HG03457 (cell line): ENCODE data around the gene KLHL35.

Source experiments
- ATAC-seq: cut with Tn5 transposase; IDR thresholded peaks from one replicate; pipeline ENCODE4 v1.9.1; 2021; ENCODE audit warnings: moderate number of reproducible peaks; ENCODE audit not compliant: unreplicated experiment

Gene KLHL35, protein sequence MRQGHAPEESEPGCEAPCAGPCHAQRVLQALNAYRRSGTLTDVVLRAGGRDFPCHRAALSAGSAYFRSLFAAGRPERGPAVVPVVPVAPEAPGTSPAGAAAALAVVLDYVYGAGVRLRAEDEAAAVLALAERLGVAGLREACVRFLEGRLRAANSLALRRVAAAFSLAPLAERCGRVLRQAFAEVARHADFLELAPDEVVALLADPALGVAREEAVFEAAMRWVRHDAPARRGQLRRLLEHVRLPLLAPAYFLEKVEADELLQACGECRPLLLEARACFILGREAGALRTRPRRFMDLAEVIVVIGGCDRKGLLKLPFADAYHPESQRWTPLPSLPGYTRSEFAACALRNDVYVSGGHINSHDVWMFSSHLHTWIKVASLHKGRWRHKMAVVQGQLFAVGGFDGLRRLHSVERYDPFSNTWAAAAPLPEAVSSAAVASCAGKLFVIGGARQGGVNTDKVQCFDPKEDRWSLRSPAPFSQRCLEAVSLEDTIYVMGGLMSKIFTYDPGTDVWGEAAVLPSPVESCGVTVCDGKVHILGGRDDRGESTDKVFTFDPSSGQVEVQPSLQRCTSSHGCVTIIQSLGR

GRCh38 chr11:75432911-75433321 is at the start of gene KLHL35:
TSS of gene KLHL35 (minus strand) at chr11:75433203. CDS start at chr11:75430629, 2,574 bp downstream.
- no peak for ATAC-seq

DNA sequence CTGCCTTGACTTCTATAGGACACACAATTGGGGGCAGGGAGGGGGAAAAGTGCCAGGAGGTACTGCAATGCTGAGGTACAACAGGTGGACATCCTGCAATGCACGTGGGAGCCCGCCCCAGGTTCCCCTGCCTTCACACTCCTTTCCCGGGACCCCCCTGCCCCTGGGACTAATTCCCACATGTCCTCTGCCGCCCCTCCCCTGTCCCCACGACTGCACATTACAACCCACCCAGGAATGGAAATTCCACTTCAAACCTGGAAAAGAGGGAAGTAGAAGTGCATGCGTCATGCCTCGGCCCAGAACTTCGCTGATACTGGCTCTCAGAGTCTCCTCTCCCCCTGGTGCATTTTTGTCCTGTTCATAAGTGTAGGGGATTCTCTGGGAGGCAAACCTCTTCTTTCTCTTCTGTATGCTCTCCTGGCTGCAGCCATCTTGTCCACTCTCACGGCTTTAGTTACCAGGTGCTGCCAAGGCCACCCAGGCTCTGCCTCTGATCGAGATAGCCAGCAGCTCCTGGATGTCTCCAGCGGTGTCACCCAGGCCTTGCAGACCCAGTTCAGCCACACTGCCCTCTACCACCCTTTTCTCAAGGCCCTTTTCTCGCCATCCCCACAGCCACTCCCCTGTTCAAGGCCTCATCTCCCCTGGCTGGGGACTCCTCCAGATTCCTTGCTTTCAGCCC is 49.1 kb upstream of the KLHL35 start:
- no peak for ATAC-seq

DNA sequence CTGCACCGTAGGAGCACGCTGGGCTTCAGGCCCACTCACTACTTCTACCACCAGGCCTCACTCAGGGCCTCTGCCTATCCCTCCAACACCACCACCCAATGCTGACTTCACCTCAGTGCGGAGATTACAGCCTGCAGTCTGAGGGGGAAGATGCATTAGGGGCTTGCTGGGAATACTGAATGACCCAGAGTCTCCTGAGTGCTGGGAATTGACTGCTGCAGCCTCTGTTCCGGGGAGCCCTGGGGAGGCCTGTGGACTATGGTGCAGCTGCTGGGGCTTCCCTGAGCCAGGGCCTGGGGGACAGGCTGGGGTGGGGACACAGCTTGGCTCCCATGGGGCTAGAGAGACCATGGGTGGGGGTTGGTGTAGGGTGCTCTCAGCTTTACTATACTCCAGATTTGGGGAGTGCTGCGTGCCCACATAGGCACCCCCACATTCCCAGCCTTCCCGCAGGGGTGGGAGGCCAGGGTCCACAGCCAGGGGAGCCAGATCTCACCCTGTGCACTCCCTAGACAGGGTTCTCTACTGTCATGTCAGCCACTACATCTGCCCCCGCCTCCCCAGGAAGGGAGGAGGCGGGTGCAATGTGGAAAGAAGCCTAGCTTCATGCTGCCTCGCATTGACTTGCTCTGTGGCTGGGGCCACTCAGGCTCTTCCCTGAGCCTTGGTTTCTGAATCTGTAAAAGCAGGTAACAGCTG is 48.4 kb upstream of the KLHL35 start:
- no peak for ATAC-seq

GRCh38 chr11:75480185-75481175 is 47.5 kb upstream of the KLHL35 start:
- no peak for ATAC-seq

DNA sequence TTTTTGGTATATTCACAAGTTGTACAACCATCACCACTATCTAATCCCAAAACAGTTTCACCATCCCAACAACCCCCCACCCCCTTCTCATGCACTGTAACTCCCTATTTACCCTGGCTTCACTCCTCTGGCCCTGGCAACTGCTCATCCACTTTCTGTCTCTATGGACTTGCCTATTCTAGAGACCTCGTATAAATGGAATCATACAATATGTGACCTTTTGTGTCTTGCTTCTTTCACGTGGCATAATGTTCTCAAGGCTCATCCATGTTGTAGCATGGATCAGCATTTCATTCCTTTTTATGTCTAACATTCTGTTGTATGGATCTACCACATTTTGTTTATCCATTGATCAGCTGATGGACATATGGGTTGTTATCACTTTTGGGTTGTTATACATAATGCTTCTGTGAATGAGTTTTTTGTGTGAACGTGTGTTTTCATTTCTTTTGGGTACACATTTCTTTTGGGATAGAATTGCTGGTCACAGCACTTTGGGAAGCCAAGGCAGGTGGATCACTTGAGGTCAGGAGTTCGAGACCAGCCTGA is 46.7 kb upstream of the KLHL35 start:
- ATAC-seq = no peak

DNA sequence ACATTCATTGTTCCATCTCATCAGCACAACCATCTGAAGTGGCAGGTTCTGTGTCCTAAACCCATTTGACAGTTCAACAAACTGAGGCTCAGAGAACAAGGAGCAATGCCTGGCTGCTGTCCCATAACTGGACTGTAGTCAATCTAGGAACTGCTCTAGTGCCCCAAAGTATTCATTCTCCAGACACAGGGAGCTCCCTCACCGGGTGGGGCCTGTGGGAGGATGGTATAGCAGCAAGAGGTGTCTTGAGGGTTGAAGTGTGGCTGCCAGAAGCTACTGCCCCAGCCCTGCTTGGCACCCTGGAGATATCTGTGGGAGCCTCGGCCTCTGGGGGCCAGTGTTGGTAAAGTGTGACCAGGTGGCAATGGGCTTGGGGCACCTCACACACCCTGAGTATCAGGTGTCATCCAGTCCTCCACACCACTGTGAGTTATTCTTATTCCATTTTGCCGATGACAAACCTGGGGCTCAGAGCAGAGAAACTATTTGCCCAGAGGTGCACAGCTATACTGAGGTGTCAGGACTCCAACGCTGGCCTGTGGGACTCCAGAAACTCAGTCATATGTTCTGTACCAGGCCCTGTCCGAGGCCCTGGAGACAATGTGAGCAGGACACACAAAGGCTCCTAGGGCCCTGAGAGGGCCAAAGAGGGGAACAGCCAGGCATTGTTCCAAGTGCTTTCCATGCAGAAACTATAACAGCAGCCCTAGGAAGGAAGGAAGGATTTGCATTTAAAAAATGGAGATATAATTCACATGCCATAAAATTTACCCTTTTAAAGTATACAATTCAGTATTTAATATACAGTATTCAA is 46.0 kb upstream of the KLHL35 start:
- no peak for ATAC-seq

DNA sequence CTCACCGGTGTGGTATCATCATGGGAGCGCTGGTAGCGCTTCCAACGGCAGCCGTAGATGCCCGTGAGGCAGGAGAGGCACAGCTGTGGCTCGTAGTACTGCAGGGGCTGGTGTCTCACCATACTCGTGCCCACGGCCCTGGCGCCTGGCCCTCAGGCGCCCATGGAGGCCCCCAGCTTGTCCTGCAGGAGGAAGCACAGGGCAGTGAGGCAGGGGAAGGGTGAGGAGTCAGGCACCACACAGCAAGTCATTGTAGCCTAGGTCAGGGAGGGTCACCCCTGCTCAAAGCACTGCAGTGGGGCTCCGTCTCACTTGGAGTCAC is 44.6 kb upstream of the KLHL35 start:
- ATAC-seq = no peak

DNA sequence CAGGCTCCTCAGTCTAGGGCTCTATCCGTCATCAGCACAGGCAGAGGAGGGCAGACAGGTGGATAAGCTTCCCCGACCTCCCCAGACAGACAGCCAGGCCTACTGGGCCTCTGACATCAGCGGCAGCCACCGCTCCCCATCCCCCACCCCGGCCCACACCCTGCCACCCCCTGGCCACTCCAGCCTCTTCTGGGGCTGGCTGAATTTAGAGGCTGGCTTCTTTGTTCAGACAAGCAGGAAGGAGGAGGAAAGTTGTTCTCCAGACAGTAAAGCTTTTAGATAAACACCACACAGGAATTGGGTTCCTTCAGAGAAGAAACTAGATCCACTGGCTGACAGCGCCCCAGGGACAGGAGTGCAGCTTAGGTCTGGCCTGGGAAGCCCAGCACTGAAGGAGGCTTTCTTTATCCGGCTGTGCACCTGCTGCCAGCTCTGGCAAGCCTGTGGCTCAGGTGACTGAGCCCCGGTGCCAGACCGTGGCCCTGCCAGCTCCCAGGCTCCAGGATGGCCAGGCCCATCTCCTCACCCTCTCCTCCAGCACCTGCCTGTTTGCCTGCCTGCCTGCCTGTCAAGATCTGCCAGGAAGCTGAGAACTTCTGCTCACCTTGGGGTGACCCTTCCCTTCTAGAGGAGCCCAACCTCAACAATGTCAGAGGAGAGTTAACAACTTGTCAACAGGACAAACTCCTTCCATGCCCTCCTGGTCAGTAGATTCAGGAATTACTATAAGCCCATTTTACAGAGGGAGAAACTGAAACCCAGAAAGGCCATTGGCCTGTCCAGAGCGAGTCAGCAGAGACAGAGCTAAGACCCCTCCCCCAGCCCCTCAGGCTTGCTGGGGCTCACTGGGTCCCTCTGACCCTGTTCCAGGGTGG is 44.0 kb upstream of the KLHL35 start:
- no peak for ATAC-seq

- no peak for ATAC-seq
These were observed 43.0 kb upstream of the KLHL35 start for GRCh38 chr11:75475767-75476650.

DNA sequence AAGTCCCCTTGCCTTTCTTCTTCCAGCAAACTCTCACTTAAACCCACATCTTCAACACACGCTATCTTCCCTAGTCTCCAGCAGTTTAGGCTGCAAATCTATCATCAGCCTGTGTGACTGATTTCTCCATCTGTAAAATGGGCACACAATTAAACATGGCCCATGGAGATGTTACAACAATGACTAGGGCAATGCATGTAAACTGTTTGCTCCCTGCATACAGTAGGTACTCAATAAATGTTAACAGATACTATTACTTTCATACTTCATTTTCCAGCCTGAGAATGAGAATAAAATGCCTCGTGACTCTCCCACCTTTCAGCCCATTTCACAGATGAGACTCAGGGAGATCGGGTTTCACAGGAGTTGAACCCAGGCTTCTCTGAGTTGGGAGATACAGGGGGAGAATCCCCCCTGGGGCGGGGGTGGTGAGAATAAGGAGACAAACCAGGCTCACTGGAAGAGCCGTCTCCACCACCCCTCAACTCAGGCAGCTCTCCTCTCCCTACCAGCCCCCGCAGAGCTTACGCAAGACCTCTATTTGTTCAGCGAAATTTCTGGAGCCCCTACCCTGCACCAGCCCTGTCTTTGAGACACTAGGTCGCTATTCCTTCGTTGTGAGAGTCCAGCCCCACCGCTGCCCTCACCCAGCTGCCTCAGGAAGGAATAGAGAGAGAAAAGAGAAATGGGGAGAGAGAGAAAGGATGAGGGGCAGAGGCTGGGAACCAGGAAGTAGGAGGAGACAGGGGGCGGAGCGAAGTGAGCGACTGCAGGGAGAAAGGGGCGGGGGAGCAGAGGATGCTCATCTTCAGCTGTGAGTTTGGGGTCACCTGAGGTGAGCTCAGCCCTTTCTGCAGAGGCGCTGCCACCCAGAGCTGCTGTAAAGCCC is 42.1 kb upstream of the KLHL35 start:
- no peak for ATAC-seq

DNA sequence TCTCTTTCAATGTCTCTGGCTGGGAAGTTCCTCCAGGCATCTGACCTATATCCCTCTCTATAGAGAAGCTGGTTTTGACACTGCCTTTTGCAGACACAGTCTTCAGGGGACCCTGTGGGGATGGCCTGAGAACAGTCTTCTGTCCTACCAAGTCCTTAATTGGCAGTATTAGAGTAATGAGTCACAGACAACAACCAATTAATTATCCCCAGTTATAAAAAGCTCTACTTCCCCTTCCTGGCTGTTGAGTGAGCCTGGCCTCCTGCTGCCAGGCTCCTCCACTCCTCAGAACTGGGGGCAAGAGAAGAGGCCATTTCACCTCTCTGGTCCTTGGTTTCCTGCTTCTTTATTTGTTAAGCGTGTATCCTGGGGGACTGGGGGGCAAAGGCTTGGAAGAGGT is 41.2 kb upstream of the KLHL35 start:
- no peak for ATAC-seq

DNA sequence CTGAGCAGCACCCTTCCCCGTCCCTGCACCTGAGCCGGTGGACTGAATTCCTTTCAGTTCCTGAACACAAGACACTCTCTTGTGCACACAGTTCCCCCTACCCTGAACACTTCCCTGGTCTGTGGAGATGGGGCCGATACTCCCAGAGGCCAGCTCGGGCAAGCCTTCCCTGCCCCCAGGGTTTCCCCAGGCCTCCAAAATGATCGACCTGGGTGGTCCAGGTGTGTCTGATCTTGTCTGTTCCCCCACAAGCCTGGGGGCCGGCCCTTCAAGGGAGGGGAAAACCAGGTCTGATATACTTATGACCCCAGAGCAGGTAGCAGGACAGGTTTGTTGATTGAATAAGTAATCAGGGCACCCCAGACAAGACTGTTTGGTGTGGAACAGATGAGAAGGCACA is 40.7 kb upstream of the KLHL35 start:
- no peak for ATAC-seq

DNA sequence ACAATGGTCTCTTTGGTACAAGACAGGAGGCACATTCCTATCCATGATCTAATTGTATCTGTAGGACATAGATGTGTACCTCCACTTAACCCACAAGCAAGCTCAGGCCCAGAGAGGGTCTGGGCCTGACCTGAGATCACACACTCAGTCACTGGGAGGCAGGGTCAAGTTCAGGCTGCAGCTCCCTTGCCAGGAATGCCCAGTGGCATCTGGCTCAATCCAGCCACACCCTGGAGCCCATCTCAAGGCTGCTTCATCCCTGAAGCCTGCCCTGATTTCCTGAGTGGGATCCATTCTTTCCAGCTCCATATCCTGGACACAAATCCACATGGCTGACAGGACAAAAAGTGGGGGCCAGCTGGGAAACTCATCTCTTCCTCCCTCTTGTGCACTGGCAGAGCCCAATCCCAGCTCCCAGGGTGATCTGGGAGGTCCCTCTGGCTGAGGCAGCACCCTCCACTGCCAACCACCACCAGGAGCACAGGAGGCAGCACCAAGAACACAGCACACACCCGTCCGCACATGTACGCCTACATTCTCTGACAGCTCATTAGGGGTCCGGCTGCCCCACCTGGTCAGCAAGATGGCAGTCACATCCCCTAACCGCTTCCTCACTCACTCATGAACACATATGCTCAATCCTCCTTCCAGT is 39.2 kb upstream of the KLHL35 start:
- no peak for ATAC-seq

GRCh38 chr11:75471176-75471973 is 38.4 kb upstream of the KLHL35 start:
- ATAC-seq = no peak

DNA sequence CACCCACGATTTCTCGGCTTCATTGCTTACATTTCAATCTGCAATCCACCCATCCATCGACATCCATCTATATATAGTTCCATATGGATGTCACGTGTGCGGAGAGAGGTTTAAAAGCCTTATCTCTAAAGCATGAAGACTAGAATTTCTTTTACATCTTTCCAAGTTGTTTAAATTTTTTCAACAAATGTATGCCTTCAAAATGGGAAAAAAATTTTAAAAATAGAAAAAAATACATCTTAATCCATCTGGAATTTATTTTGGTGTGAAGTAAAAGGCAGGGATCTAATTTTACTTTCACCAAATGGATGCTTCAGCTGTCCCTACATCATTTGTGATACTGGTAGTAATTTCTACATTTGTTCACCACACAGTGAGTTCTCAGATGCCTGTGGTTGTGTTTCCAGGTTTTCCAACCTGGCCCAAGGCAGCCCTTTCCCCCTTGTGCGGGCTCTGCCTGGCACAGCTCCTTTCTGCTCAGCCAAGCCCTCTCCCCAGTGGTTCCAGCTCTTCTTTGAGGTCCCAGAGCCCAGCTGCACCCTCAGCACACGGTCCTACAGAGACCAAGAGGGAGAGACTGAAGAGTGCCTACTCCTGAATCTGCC is 37.6 kb upstream of the KLHL35 start:
- no peak for ATAC-seq
